Activated gamma-delta T cell treated with Interleukin-2 at 50 U/mL for 16 hours (primary cell): Measurements from ENCODE around the gene ACVR1B.

Experiments used
- DNase-seq: peaks from one replicate; pipeline ENCODE4 v3.0.0-alpha.2; 2020

Gene ACVR1B

DNA sequence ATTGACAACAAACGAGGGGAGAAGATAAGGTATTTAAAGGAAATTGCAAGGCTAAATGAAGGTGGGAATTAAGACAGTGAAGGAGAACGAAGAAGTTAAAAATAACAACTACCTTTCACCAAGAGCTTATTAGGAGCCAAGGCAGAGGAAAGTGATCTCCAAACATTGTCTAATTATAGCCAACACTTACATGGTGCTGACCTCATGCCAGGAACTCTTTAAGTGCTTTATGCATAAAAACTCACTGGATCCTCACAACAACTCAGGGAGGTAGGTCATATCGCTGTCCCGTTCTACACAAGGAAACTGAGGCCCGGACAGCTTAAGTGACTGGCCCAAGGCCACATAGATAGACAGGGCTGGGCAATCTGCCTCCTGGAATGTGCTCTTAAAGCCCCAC lies 74.8 kb downstream of the ACVR1B start:
- DNase-seq, result no peak

DNA sequence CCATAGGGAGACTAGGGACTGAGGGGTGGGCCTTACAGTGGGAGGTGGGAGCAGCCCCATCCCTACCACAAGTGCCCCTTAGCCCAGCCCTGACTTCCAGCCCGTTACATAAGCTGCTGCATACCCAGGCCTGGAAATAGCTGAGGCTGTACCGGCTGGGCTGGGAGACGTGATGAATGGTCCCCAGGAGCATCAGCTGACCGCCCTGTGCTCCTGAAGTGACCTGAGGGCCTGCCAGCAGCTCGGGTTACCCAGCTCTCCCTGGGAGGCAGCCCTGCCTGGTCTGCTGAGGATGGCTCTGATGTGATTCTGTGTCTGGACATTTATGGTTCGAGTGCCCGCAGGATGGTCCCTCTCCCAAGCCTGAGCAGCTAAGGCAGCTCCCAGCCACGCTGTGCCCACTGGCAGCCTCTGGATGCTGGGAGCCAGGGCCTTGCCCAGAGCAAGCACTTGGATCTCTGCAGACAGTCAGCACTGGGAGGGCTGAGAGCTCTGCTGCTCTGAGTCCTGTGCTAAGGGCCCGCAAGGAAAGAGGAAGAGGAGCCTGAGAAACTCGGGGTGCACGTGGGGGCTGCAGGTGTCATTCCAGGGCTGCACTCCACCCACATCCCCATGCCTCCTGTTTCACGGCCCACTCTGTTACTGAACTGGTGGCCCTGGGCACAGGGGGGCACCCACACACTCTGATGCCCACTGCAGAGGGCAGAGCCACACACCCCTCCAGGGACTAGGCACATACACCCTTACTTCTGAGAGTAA lies 75.8 kb downstream of the ACVR1B start:
- DNase-seq, result no peak

GRCh38 chr12:52029685-52030084 lies 78.2 kb downstream of the ACVR1B start:
- DNase-seq, result no peak

DNA sequence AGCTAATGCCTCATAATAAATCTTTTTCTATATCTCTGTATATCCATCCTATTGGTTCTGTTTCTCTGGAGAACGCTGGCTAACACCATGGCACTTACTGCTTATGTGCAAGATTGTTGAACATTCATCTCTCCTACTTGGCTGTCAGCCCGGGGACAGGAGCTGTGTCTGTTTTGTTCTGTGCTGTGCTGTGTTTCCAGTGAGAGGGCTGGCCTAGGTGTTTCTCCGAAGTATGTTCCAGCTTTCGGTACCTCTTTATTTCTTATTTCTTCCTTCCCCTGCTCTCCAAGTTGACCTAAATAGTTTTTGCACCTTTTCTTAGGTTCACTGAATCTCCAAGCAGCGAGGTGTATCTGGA lies 80.9 kb downstream of the ACVR1B start:
- no peak for DNase-seq

GRCh38 chr12:52032804-52033445 lies 81.4 kb downstream of the ACVR1B start:
- peak; percentile 82 for DNase-seq

GRCh38 chr12:52033446-52034140 lies 82.1 kb downstream of the ACVR1B start:
- no peak for DNase-seq

- no peak for DNase-seq
These were observed 83.7 kb downstream of the ACVR1B start for GRCh38 chr12:52035190-52035589.

DNA sequence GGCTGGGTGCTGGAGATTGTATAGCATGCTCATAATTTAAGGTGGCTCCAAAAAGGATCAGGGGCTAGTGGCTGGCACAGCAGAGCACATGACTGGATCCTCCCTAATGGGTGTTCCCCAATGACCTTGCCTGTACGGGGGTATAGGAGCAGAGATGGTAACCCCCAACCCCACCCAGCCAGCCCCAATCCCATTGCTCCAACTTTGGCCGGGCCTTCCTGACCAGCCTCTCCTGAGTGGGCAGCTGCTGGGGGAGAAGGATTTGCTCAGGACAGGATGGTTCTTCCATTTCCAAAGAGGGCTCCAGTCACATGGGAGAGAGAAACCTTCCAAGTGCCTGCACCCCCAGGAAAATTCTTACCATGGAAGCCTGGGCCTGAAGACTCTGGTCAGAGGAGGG lies 84.4 kb downstream of the ACVR1B start:
- DNase-seq, result no peak

- peak; percentile 76 for DNase-seq
These were observed 85.2 kb downstream of the ACVR1B start for GRCh38 chr12:52036587-52037171.

DNA sequence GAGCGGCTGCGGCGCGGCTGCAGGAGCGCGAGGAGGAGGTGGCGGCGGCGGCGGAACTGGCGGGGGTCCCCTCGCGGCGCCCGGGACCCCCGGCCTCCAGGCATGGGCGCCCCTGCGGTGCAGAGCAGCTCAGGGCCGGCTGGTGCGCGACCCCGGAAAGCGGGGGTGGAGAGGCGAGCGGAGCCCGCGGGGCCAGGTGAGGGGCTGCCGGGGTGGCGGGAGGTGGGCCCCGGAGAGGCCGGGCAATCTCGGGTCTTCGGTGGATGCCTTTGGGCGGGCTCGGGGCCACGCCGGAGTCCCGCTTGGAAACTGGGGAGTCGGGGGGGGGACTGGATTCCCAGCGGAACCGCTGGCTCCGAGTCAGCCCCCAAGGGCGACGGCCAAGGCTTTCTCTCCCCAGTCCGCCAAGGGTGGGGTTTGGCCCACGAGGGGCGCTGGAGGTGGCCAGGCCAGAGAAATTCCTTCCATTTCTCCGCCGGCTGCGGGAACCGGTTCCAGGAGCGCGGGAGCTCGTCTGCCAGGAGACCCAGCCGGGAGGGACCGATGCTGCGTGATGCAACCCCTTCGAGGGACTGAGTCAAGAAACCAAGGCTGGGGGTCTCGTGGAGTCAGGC lies 85.9 kb downstream of the ACVR1B start:
- no peak for DNase-seq

- DNase-seq, result no peak
These were observed 86.9 kb downstream of the ACVR1B start for GRCh38 chr12:52038447-52038846.

- DNase-seq, result no peak
These were observed 89.5 kb downstream of the ACVR1B start for GRCh38 chr12:52041035-52041434.

DNA sequence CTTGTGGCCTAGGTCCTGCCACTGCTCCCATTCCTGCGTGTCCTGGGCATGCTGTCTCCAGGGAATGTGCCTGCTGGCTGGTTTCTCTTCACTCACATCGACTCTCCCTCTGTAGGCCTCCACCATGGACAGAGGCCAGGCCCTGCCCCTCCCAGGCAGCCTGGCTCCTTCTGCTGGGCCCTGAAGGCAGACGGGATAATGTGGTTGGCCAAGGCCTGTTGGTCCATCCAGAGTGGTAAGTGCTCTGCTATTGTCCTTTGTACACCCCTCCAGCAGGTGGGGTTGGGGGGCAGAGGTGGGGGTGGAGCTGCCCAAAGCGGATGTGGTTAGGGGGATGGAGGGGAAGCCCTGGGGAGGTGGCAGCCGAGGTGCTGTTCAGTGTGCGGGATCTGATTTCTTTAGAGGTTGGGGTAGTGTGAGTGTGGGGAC lies 90.2 kb downstream of the ACVR1B start:
- peak; percentile 59 for DNase-seq

DNA sequence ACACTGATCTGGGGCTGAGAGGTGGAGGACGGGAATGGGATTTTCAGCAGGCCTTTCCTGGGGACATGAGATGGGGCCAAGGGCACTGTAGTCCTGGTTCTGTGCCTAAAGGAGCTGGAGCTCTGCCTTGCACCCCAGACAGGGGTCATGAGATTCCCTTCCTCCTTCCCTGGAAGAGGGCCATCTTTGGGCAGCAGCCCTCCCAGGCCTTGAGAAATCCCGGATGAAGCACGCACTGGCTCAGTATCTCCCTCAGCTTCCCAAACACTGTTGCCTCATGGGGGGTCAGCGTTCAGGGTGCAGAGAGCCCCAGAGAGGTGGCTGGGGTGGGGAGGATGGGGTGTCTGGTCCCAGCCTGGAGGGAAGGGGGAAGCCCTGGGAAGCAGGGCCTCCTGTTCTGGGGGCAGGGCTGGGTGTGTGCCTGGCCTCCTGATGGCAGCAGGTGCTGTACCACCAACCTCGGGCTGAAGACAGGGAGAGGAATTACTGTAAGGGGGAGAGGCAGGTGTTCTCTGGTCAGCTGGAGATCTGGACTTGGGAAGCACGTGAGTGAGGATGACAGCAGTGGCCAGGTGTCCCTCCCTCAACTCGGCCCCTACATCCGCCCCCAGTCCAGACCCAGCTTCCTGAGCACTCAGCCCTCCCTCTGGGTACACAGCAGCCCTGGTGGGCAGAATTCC lies 91.3 kb downstream of the ACVR1B start:
- no peak for DNase-seq

DNA sequence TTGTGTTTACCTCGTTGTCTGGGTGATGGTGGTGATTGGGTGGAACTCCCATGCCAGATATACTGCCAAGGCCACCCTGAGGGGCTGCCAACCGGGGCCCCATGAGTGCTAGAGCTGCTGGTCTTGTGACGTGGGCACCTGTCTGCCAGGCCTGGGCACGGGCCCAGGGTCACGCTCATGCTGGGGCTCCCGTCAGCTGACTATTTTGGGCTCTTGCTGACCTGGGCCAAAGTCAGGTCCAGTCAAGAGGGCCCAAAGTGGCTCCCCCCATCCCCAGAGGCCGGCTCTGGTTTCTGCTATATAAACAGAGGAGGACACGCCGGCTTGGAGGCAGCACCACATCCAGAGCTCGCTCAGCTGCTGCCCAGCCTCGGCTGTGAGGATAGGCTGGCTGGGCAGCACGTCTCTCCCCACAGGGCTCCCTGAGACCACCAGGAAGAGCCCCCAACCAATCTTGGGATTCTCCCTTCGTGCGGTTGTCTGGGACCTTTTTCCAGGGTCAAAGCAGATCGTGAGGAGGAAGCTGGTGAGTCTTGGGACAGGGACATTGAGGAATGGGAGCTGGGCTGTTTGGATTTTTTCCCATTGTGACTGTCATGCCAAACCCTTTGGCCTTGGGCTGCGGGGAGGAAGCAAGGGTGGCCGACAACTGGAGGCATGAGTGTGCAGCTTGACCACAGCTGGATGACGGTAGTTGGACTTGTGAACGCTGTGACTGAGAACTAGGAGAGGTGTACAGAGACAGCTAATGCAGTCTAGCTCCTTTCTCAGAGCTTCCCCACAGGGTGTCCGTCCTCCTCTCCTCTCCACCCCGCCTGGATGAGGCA lies 92.1 kb downstream of the ACVR1B start:
- DNase-seq, result no peak

DNA sequence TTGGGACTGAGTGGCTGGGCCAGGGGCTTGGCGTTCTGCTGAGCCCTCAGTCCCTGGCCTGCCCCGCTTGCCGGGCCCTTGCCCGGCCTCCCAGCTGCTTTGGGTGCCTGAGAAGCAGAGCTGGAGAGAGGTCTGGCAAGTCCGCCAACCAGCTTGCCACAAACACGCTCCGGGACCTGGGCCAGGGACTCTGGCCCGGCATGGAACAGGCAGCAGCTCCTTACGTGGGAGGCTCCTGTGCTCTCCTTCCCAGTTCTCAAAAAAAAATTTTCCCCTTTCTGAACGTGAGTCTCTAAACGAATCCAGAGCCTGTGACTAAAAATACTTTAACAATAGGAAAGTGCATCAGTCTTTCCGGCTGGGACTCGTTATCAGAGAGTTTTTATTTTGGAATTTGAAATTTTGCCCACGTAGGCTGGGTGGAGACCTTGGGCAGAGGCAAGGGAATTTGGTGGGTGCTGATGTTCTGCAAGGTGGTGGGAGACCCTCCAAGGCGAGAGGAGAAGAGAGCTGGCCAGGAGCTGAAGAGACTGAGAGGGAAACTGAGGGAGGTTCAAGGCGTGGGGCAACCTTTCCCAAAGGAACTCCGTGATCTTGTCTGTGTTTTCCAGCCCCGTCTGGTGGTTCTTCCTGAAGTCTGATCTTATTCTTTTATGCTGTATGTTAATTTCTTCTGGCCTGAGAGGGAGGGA lies 92.9 kb downstream of the ACVR1B start:
- no peak for DNase-seq

DNA sequence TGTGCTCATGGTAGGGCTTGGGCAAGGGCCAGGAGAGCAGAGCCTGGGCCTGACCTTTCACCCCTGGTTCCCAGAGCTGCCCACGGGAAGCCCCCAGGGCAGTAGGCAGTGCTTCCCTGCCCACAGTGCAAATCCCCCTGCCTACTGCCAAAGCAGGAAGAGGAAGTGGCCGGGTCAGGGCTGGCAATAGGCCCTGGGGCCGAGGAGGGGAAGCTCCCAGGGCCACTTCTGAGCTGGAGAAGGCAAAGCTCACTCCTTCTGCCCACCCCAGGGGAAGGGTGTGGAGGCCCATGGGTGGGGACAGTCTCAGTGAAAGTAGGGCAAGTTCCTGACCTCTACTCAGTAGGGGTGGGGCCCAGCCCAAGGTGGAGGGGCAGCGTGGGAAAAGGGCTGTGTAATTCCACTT lies 94.3 kb downstream of the ACVR1B start:
- no peak for DNase-seq
